Lower lobe of right lung (tissue), 2 donors: ENCODE data around the gene PRELP. TPM values are rescaled to one million over a fixed set of nuclear protein-coding genes. Genes with fewer than 3 reads are reported as not detected.

Source experiments
- ATAC-seq, 2 donors: fragments of 200-7000 bp; cut with Tn5 transposase; one replicate each; pipeline ENCODE4 v1.9.1; 2020 to 2022; ENCODE audit warnings: mild to moderate bottlenecking in 2 of 2, moderate library complexity in 2 of 2
- DNase-seq: peaks from one replicate; pipeline ENCODE4 v3.0.0-alpha.2; 2020
- H3K27ac ChIP-seq: fragments of 200-600 bp; one replicate; pipeline ENCODE4 v1.8.0; 2022
- H3K27me3 ChIP-seq: fragments of 200-600 bp; one replicate; pipeline ENCODE4 v1.8.0; 2022; ENCODE audit warnings: low read depth
- H3K36me3 ChIP-seq: fragments of 200-600 bp; one replicate; pipeline ENCODE4 v1.8.0; 2022; ENCODE audit warnings: mild to moderate bottlenecking
- H3K4me1 ChIP-seq: fragments of 200-600 bp; one replicate; pipeline ENCODE4 v1.8.0; 2022
- H3K4me3 ChIP-seq: fragments of 200-600 bp; one replicate; pipeline ENCODE4 v1.8.0; 2022; ENCODE audit warnings: mild to moderate bottlenecking
- H3K9me3 ChIP-seq: fragments of 200-600 bp; one replicate; pipeline ENCODE4 v1.8.0; 2022
- intact Hi-C: fragments of 100-400 bp; cut with DNase I; formaldehyde crosslinking; loops from one replicate; pipeline ENCODE4 v1.11.0; 2022
- total RNA-seq: library from RNA; stranded (reverse); fragmentation: NEBNext Ultra II Directional; extraction: Animal tissue kit (Norgen Biotek cat#: 25700); gene quantifications from one replicate; pipeline ENCODE4 v1.2.1, GENCODE V29; 2021
- TF ChIP-seq, protein P1 (sequence below): fragments of 200-600 bp; IDR thresholded peaks from one replicate; pipeline ENCODE4 v1.8.0; 2022; ENCODE audit warnings: antibody characterized with exemption, mild to moderate bottlenecking
- donor health status: DM: no; HTN: yes; CAD: no; lungs with severe emphysema.

The PRELP gene
- total RNA-seq, 1 donor from 2014 or later = 47.5 TPM

DNA sequence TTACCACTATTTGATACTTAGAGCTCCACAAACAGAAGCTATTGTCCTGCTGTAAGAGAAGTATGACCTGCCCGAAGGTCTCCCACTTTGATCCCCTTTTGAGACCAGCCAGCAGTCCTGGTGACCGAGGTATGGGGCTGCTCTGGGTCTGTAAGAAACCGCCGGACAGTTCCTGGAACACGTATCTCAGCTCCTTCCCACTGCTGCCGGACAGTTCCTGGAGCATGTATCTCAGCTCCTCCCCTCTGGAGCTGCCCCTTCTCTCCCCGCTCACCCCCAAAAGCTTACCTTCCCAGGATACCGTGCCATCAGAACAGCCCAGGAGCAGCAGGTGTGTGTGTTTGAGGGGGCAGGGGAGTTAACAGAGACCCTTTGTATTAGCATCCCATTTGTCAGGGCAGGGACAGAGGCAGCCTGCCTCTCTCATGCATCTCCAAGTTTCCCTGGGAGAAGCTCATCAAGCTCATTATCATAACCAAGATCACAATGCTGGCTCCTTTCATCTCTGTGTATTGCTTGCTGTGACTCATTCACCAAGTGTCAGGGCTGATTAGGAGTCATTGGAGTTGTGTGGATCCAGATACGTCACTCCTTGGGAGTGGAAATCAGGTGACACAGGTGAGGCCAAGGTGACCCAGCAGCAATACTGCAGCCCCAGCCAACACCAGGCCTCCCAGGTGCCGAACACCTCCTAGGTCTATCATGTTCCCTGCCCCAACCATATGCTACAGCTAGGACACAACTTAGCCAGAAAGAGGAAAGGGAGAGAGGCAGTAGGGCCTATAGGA is 43.6 kb downstream of the PRELP start:
- Histone ChIP-seq H3K27me3 (no peaks in the 10 kb centered on the region), H3K36me3 (no peaks in the 10 kb centered on the region), H3K4me1 (peaks cover 14% of the 10 kb centered on the region), H3K9me3 (no peaks in the 10 kb centered on the region), H3K27ac (no peak overlapping the region), H3K4me3 (no peak overlapping the region)
- intact Hi-C loops = loop anchor here (10.0 kb wide), 1 partner anchor 106 kb away; the partner anchor contains the start of gene ATP2B4
- no peak for DNase-seq
- TF ChIP-seq, protein P1, sequence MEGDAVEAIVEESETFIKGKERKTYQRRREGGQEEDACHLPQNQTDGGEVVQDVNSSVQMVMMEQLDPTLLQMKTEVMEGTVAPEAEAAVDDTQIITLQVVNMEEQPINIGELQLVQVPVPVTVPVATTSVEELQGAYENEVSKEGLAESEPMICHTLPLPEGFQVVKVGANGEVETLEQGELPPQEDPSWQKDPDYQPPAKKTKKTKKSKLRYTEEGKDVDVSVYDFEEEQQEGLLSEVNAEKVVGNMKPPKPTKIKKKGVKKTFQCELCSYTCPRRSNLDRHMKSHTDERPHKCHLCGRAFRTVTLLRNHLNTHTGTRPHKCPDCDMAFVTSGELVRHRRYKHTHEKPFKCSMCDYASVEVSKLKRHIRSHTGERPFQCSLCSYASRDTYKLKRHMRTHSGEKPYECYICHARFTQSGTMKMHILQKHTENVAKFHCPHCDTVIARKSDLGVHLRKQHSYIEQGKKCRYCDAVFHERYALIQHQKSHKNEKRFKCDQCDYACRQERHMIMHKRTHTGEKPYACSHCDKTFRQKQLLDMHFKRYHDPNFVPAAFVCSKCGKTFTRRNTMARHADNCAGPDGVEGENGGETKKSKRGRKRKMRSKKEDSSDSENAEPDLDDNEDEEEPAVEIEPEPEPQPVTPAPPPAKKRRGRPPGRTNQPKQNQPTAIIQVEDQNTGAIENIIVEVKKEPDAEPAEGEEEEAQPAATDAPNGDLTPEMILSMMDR = no peak
- ATAC-seq = no peak

DNA sequence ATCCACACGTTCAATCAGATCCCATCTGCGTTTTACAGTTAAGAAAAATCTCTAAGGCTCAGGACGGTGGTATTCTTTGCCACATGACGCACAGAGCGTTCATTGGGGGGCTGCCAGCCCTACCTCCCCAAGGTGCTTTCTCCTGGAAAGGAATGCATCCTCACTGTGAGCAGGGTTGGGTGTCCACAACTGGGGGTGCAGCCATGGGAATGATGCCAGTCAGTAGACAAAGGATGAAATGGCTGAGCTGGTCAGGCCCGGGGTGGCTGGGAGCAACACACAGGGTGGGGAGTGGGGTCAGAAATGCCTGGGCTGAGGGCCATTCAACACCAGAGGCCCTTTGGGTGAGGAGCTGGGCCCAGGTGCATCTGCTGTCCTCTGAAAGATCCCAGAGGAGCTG is 44.3 kb downstream of the PRELP start:
- ATAC-seq (no peak), DNase-seq (no peak)
- no peaks in the 10 kb centered on the region for H3K36me3 ChIP-seq
- H3K4me1 ChIP-seq = peaks cover 14% of the 10 kb centered on the region
- H3K4me3 ChIP-seq = no peak overlapping the region
- H3K27ac ChIP-seq = no peak overlapping the region
- TF ChIP-seq, protein P1 = no peak
- intact Hi-C loops = loop anchor here (10.0 kb wide), 1 partner anchor 105 kb away; the partner anchor contains the start of gene ATP2B4
- no peaks in the 10 kb centered on the region for H3K9me3 ChIP-seq
- no peaks in the 10 kb centered on the region for H3K27me3 ChIP-seq

GRCh38 chr1:203520315-203520714 is 44.7 kb downstream of the PRELP start:
- peak in 1 of 2 donors; percentile 27 for ATAC-seq
- peaks cover 14% of the 10 kb centered on the region for H3K4me1 ChIP-seq
- DNase-seq = no peak
- no peaks in the 10 kb centered on the region for H3K27me3 ChIP-seq
- TF ChIP-seq, protein P1 = no peak
- intact Hi-C loops = no loop called here
- no peaks in the 10 kb centered on the region for H3K9me3 ChIP-seq
- H3K27ac ChIP-seq = no peak overlapping the region
- no peaks in the 10 kb centered on the region for H3K36me3 ChIP-seq
- no peak overlapping the region for H3K4me3 ChIP-seq

DNA sequence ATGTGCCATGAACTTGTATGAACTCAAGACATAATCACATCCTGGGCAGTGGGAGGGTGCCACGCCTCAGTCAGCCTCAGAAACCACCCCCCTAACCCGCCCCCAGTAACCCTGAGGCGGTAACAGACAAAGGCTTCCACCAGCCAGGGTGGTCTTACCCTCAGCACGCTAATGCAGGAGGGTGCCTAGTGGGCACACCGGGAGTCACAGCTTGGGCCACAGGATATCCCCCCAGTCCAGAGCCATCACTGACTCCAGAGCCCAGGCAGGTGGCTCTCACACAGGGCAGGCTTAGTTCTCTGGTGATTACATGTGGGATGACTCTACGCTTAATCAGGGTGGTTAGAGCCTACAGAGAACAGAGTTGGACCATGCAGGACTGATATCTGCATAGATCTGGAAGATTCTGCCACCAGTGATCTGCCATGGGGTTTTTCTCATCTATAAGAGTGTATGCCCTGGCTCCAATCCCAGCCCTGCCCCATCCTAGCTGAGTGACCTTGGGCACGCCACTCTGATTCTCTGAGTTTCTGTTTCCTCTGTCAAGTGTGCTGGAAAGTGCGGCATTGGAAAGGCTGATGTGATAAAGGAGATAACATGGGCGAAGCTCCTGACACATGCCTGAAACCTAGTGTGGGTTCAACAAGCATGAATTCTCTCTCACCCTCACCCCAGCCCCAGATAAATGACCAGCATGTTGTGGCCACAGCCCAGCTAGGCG is 45.6 kb downstream of the PRELP start:
- no peaks in the 10 kb centered on the region for H3K36me3 ChIP-seq
- no peak overlapping the region for H3K27ac ChIP-seq
- H3K9me3 ChIP-seq = no peaks in the 10 kb centered on the region
- TF ChIP-seq, protein P1 = no peak
- H3K4me1 ChIP-seq = peaks cover 14% of the 10 kb centered on the region
- no peaks in the 10 kb centered on the region for H3K27me3 ChIP-seq
- intact Hi-C loops = no loop called here
- DNase-seq (no peak), ATAC-seq (peak in 1 of 2 donors; percentile 34)
- H3K4me3 ChIP-seq = no peak overlapping the region

DNA sequence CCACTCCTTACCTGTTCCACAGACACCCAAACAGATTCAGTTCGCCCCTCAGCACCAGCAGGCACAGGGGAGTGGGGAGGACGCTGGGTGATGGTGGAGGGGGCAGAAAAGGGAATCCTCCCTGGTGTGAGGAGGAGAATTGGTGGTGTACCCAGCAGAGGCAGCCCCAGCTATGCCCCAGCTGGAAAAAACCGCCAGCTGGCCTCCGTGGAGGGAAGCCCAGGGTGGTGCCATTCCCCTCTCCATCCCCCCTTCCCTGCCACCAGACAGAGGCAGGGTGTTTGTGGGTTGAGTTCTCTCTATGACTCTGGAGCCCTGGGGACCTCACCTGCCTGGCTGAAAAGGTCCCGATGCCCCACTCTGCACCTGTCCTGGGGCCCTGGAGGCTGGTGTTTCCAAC is 46.2 kb downstream of the PRELP start:
- no peak for ATAC-seq
- Histone ChIP-seq H3K4me1 (peaks cover 14% of the 10 kb centered on the region), H3K9me3 (no peaks in the 10 kb centered on the region), H3K27me3 (no peaks in the 10 kb centered on the region), H3K36me3 (no peaks in the 10 kb centered on the region), H3K4me3 (no peak overlapping the region), H3K27ac (no peak overlapping the region)
- intact Hi-C loops = no loop called here
- no peak for DNase-seq
- TF ChIP-seq, protein P1 = no peak
